ENCODE data around the gene WDR90.

Gene WDR90

DNA sequence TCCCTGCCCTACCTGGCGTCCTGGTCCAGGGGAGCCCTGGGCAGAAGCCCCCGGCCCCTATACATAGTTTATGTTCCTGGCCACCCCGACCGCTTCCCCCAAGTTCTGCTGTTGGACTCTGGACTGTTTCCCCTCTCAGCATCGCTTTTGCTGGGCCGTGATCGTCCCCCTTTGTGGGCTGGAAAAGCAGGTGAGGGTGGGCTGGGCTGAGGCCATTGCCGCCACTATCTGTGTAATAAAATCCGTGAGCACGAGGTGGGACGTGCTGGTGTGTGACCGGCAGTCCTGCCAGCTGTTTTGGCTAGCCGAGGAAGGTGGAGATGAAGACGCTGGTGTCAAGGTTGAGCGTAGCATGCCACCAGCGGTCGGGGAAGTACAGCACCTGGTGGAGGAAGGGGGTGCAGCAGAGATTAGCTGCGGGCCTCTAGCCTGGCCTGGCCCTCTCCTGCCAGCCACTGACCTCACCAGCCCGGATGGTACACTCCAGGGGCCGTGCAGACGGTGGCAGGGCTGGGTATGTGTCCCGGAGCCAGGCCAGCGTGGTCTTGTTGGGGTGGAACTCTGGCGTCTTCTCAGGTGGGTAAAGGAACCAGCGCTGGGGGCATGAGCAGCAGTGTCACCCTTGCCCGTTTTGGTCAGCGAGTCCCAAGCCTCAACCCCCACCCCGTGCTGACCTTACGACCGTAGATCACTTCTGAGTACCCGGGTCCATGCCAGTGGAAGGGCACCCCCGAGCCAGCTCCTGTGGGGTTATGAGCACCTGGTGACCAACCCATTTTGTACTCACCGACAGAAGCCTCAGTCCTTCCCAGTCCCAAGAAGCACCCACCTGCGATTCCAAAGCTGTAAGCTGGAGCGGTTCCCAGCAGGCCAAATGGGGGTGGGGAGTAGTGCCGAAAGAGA is 33.6 kb downstream of the WDR90 start:
- Histone ChIP-seq H3K9me3 (ENCODE audit: insufficient read depth, low read depth, low read length) (no peaks in the 10 kb centered on the region), H4K20me1 (ENCODE audit: insufficient read depth, low read length, poor library complexity, severe bottlenecking) (peaks cover 2% of the 10 kb centered on the region), H3K9me2 (replicated peaks; ENCODE audit: low read depth, low read length) (no peaks in the 10 kb centered on the region), H3F3A (ENCODE audit: low read depth) (no peaks in the 10 kb centered on the region), H2AFZ (ENCODE audit: low read length) (no peak overlapping the region), H3K79me2 (ENCODE audit: insufficient read depth, low read length) (peaks cover 16% of the 10 kb centered on the region; the same call in 1 of the 2 replicates), H3K27me3 (ENCODE audit: insufficient read depth, low read length, poor library complexity, severe bottlenecking) (no peaks in the 10 kb centered on the region), H3K4me2 (ENCODE audit: low read depth, low read length, poor library complexity, severe bottlenecking) (no peak overlapping the region), H3K4me3 (ENCODE audit: low read length, poor library complexity, severe bottlenecking) (no peak overlapping the region), H3K9ac (ENCODE audit: low read depth, low read length, poor library complexity, severe bottlenecking) (no peak overlapping the region), H3K4me1 (ENCODE audit: insufficient read depth, low read length, poor library complexity, severe bottlenecking) (peaks cover 4% of the 10 kb centered on the region), H3K36me3 (ENCODE audit: insufficient read depth, low read length) (no peaks in the 10 kb centered on the region)
- TF ChIP-seq EZH2phosphoT487 (IDR thresholded peaks at IDR 0.05; ENCODE audit: borderline replicate concordance) = no peak

DNA sequence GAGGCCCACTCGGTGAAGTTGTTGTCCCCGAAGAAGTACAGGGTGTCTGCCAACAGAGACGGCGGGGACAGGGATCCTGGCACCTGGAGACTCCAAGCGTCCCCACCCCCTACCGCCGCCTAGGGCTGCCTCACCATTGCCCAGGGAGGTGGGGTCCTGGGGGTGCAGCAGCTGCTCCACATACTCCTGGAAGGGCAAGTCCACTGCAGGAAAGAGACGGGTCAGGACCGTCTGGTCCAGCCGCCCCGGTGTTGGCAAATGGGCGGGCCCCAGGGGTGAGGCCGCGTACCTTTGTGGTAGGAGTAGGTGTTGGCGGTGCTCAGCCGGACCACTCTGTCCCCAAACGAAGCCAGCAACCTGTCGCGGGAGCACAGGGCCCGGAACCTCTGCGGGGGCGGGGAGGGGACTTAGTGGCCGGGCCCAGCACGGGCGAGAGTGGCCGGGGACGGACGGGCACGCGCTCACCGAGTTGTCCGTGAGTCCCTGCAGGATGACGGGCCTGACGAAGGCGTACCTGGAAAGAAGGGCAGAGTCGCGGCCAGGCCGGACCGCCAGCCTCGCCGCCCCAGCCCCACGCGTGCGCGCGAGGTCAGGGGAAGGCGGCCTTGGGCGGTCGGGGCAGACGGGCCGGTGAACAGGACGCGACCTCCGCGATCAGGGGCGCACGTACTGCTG is 34.4 kb downstream of the WDR90 start:
- Histone ChIP-seq H3F3A (ENCODE audit: low read depth) (no peaks in the 10 kb centered on the region), H3K36me3 (ENCODE audit: insufficient read depth, low read length) (no peaks in the 10 kb centered on the region), H3K9me2 (replicated peaks; ENCODE audit: low read depth, low read length) (no peaks in the 10 kb centered on the region), H3K9me3 (ENCODE audit: insufficient read depth, low read depth, low read length) (no peaks in the 10 kb centered on the region), H3K79me2 (ENCODE audit: insufficient read depth, low read length) (peaks cover 16% of the 10 kb centered on the region; the same call in 1 of the 2 replicates), H3K4me2 (ENCODE audit: low read depth, low read length, poor library complexity, severe bottlenecking) (no peak overlapping the region), H3K4me1 (ENCODE audit: insufficient read depth, low read length, poor library complexity, severe bottlenecking) (peaks cover 4% of the 10 kb centered on the region), H4K20me1 (ENCODE audit: insufficient read depth, low read length, poor library complexity, severe bottlenecking) (peaks cover 2% of the 10 kb centered on the region), H2AFZ (ENCODE audit: low read length) (no peak overlapping the region), H3K4me3 (ENCODE audit: low read length, poor library complexity, severe bottlenecking) (no peak overlapping the region), H3K9ac (ENCODE audit: low read depth, low read length, poor library complexity, severe bottlenecking) (no peak overlapping the region), H3K27me3 (ENCODE audit: insufficient read depth, low read length, poor library complexity, severe bottlenecking) (no peaks in the 10 kb centered on the region)
- TF ChIP-seq EZH2phosphoT487 (IDR thresholded peaks at IDR 0.05; ENCODE audit: borderline replicate concordance) (no peak), CTCF (conservative IDR thresholded peaks at IDR 0.05; ENCODE audit: low read length) (no peak)

DNA sequence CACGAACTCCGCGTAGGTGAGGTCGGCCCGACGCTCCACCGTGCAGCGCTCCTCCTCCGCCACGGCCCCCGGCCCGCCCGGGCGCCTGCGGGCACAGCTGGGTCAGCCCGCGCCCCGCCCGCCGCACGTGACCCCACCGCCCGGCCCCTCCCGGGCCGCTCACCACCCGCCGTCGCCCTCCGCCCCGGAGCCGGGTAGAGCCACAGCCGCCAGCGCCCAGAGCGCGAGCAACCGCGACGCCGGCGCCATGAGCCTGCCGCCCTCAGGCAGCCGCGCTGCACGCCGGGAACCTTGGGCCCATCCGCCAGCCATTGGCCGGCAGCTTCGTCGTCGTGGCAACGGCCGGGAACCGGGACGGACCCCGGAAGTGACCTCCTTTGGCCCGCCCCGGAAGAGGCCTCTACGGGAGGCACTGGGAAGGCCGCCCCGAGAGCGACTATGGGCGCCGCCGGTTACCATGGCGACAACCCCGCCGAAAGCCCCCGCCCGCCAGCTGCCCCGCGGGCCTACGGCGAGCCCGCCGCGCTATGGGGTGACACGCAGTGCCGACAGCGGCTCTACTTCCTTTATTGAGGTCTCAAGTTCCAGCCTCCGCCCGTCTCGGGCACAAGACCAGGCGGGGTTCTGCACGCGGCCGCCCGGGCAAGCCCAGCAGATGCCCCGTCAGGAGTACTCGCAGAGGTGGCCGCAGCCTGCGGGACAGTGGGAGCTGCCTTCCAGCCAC is 35.1 kb downstream of the WDR90 start, which contains the start of gene JMJD8:
TSS of gene JMJD8 (minus strand) at position 264 of the 724 bp plus-strand sequence. CDS start at position 249, 15 bp downstream.
- Histone ChIP-seq H3K4me3 (ENCODE audit: low read length, poor library complexity, severe bottlenecking) (no peak within 1 kb of the TSS), H3K36me3 (ENCODE audit: insufficient read depth, low read length) (no peaks in the 10 kb centered on the region), H2AFZ (ENCODE audit: low read length) (no peak within 1 kb of the TSS), H4K20me1 (ENCODE audit: insufficient read depth, low read length, poor library complexity, severe bottlenecking) (peaks cover 2% of the 10 kb centered on the region), H3K9me3 (ENCODE audit: insufficient read depth, low read depth, low read length) (no peaks in the 10 kb centered on the region), H3F3A (ENCODE audit: low read depth) (no peaks in the 10 kb centered on the region), H3K27me3 (ENCODE audit: insufficient read depth, low read length, poor library complexity, severe bottlenecking) (no peaks in the 10 kb centered on the region), H3K79me2 (ENCODE audit: insufficient read depth, low read length) (peaks cover 17% of the 10 kb centered on the region; the same call in 1 of the 2 replicates), H3K9ac (ENCODE audit: low read depth, low read length, poor library complexity, severe bottlenecking) (no peak within 1 kb of the TSS), H3K4me1 (ENCODE audit: insufficient read depth, low read length, poor library complexity, severe bottlenecking) (peaks cover 6% of the 10 kb centered on the region), H3K4me2 (ENCODE audit: low read depth, low read length, poor library complexity, severe bottlenecking) (no peak within 1 kb of the TSS), H3K9me2 (replicated peaks; ENCODE audit: low read depth, low read length) (no peaks in the 10 kb centered on the region)
- TF ChIP-seq EZH2phosphoT487 (IDR thresholded peaks at IDR 0.05; ENCODE audit: borderline replicate concordance) (no peak), CTCF (conservative IDR thresholded peaks at IDR 0.05; ENCODE audit: low read length) (no peak)
